Caco-2 (cell line): Measurements from ENCODE around the gene CDH13. TPM values are rescaled to one million over a fixed set of nuclear protein-coding genes. Genes with fewer than 3 reads are reported as not detected.

Source experiments
- BruUV-seq: library from RNA; stranded (reverse); fragments of 400-500 nt; replicated peaks from 2 replicates; lab custom pipeline; 2021; lab: Mats Ljungman, UMichigan
- CTCF ChIA-PET: fragments of 300-600 bp; sonication (Branson Sonifier 250); formaldehyde crosslinking; loops from one replicate; lab custom pipeline; 2022; ENCODE audit warnings: antibody characterized with exemption; lab: Charles Lee
- POLR2A ChIA-PET: fragments of 300-600 bp; sonication (Branson Sonifier 250); formaldehyde crosslinking; loops from one replicate; lab custom pipeline; 2022; ENCODE audit warnings: antibody characterized with exemption; lab: Charles Lee
- DNase-seq, 2 experiments: peaks; one replicate each; pipeline versions ENCODE4 v3.0.0 to v3.0.0-alpha.2; 2020 to 2022
- H3K27me3 ChIP-seq: replicated peaks from 2 replicates; pipeline ENCODE4 v1.6.0; 2011; ENCODE audit warnings: low read length; ENCODE audit not compliant: control insufficient read depth, insufficient read depth
- H3K36me3 ChIP-seq: 2 replicates; pipeline ENCODE4 v1.5.1; 2011; ENCODE audit warnings: low read length; ENCODE audit not compliant: control insufficient read depth, insufficient read depth
- H3K4me1 ChIP-seq: fragments of 250-450 bp; sonication (Bioruptor Pico); 2 replicates; pipeline ENCODE4 v1.5.1; 2020; ENCODE audit warnings: mild to moderate bottlenecking
- H3K4me3 ChIP-seq: 2 replicates; pipeline ENCODE4 v1.5.1; 2011; ENCODE audit warnings: low read depth, mild to moderate bottlenecking, control low read depth, low read length
- H3K9me3 ChIP-seq: fragments of 250-450 bp; sonication (Bioruptor Pico); 2 replicates; pipeline ENCODE4 v1.5.1; 2020; ENCODE audit warnings: mild to moderate bottlenecking, moderate library complexity
- H3K27ac Mint-ChIP-seq: one replicate; pipeline ENCODE4 v1.8.0; 2022; ENCODE audit warnings: mixed read lengths; ENCODE audit not compliant: unreplicated experiment
- H3K27me3 Mint-ChIP-seq: one replicate; pipeline ENCODE4 v1.8.0; 2022; ENCODE audit warnings: mixed read lengths; ENCODE audit not compliant: insufficient read depth, unreplicated experiment
- H3K36me3 Mint-ChIP-seq: one replicate; pipeline ENCODE4 v1.8.0; 2022; ENCODE audit warnings: mild to moderate bottlenecking, mixed read lengths; ENCODE audit not compliant: insufficient read depth, unreplicated experiment
- H3K4me1 Mint-ChIP-seq: one replicate; pipeline ENCODE4 v1.8.0; 2022; ENCODE audit warnings: low read depth, mixed read lengths; ENCODE audit not compliant: unreplicated experiment
- H3K4me3 Mint-ChIP-seq: one replicate; pipeline ENCODE4 v1.8.0; 2022; ENCODE audit warnings: mild to moderate bottlenecking, moderate library complexity, mixed read lengths; ENCODE audit not compliant: unreplicated experiment
- H3K9me3 Mint-ChIP-seq: one replicate; pipeline ENCODE4 v1.8.0; 2022; ENCODE audit warnings: mixed read lengths; ENCODE audit not compliant: unreplicated experiment
- CTCF ChIP-seq, 2 experiments: fragments of 200-600 bp in 1 of 2; IDR thresholded peaks; 1 replicate in 1 of 2; 2 replicates in 1 of 2; pipeline versions ENCODE4 v1.5.1 to v1.8.0; 2011 to 2022; ENCODE audit warnings: antibody characterized with exemption in 1 of 2, control low read depth in 1 of 2, inconsistent platforms in 1 of 2, low read depth in 1 of 2, low read length in 1 of 2, mild to moderate bottlenecking in 1 of 2, moderate library complexity in 1 of 2; ENCODE audit not compliant: insufficient read depth in 1 of 2, severe bottlenecking in 1 of 2, unreplicated experiment in 1 of 2
- intact Hi-C: fragments of 100-400 bp; cut with micrococcal nuclease; formaldehyde crosslinking; loops from one replicate; pipeline ENCODE4 v1.10.0; 2022; ENCODE audit not compliant: unreplicated experiment
- total RNA-seq: library from RNA; stranded (reverse); gene quantifications from 2 replicates; pipeline ENCODE4 v1.2.3, GENCODE V29; 2022

The CDH13 gene
- total RNA-seq, 1 experiment from 2014 or later: 2.2 TPM

GRCh38 chr16:83447560-83447959 is 820.8 kb downstream of the CDH13 start:
- H3K27me3 ChIP-seq: no peaks in the 10 kb centered on the region
- no TSS peak for BruUV-seq
- Mint-ChIP-seq H3K36me3 (no peaks in the 10 kb centered on the region), H3K27ac (no peak overlapping the region), H3K9me3 (no peaks in the 10 kb centered on the region), H3K27me3 (peaks cover 23% of the 10 kb centered on the region), H3K4me3 (no peak overlapping the region), H3K4me1 (no peaks in the 10 kb centered on the region)
- ChIA-PET CTCF (no interaction called here), POLR2A (no interaction called here)
- no peak for DNase-seq
- intact Hi-C loops: no loop called here
- H3K4me3 ChIP-seq: no peak overlapping the region
- H3K9me3 ChIP-seq: no peaks in the 10 kb centered on the region
- no peak for TF ChIP-seq CTCF (IDR thresholded peaks at IDR 0.05; ENCODE audit: insufficient read depth in 1 of 2, low read depth in 1 of 2, low read length in 1 of 2, severe bottlenecking in 1 of 2, unreplicated experiment in 1 of 2)
- H3K4me1 ChIP-seq: no peaks in the 10 kb centered on the region
- H3K36me3 ChIP-seq: no peaks in the 10 kb centered on the region

GRCh38 chr16:83449861-83450260 is 823.1 kb downstream of the CDH13 start:
- no peaks in the 10 kb centered on the region for H3K27me3 ChIP-seq
- intact Hi-C loops: no loop called here
- DNase-seq: no peak
- no peak overlapping the region for H3K4me3 Mint-ChIP-seq
- no peaks in the 10 kb centered on the region for H3K9me3 ChIP-seq
- CTCF ChIA-PET: no interaction called here
- H3K27me3 Mint-ChIP-seq: peaks cover 19% of the 10 kb centered on the region
- H3K4me3 ChIP-seq: no peak overlapping the region
- POLR2A ChIA-PET: no interaction called here
- no peaks in the 10 kb centered on the region for H3K36me3 Mint-ChIP-seq
- no peaks in the 10 kb centered on the region for H3K9me3 Mint-ChIP-seq
- TF ChIP-seq CTCF (IDR thresholded peaks at IDR 0.05; ENCODE audit: insufficient read depth in 1 of 2, low read depth in 1 of 2, low read length in 1 of 2, severe bottlenecking in 1 of 2, unreplicated experiment in 1 of 2): no peak
- no TSS peak for BruUV-seq
- no peaks in the 10 kb centered on the region for H3K36me3 ChIP-seq
- H3K27ac Mint-ChIP-seq: no peak overlapping the region
- no peaks in the 10 kb centered on the region for H3K4me1 Mint-ChIP-seq
- no peaks in the 10 kb centered on the region for H3K4me1 ChIP-seq

- no peak for DNase-seq
- H3K4me3 ChIP-seq: no peak overlapping the region
- POLR2A ChIA-PET: no interaction called here
These were observed 827.2 kb downstream of the CDH13 start for GRCh38 chr16:83453977-83454376.

More at GRCh38 chr16:83453977-83454376, 827.2 kb downstream of the CDH13 start:
- H3K27ac Mint-ChIP-seq: no peak overlapping the region
- H3K9me3 Mint-ChIP-seq: no peaks in the 10 kb centered on the region
- no TSS peak for BruUV-seq
- no peak overlapping the region for H3K4me3 Mint-ChIP-seq
- H3K36me3 Mint-ChIP-seq: no peaks in the 10 kb centered on the region
- TF ChIP-seq CTCF (IDR thresholded peaks at IDR 0.05; ENCODE audit: insufficient read depth in 1 of 2, low read depth in 1 of 2, low read length in 1 of 2, severe bottlenecking in 1 of 2, unreplicated experiment in 1 of 2): no peak
- intact Hi-C loops: no loop called here
- peaks cover 26% of the 10 kb centered on the region for H3K27me3 Mint-ChIP-seq
- no peaks in the 10 kb centered on the region for H3K36me3 ChIP-seq
- H3K4me1 Mint-ChIP-seq: no peaks in the 10 kb centered on the region
- CTCF ChIA-PET: no interaction called here
- no peaks in the 10 kb centered on the region for H3K9me3 ChIP-seq
- no peaks in the 10 kb centered on the region for H3K4me1 ChIP-seq
- H3K27me3 ChIP-seq: no peaks in the 10 kb centered on the region
